H1 (cell line): ENCODE data around the gene GLUL. TPM values are rescaled to one million over a fixed set of nuclear protein-coding genes. Genes with fewer than 3 reads are reported as not detected.

Experiments
- CTCF ChIA-PET: fragments of 300-600 bp; sonication (Branson Sonifier 250); formaldehyde crosslinking; loops from one replicate; lab custom pipeline; 2021; ENCODE audit not compliant: partially characterized antibody; lab: Charles Lee
- POLR2A ChIA-PET: fragments of 300-600 bp; sonication (Branson Sonifier 250); formaldehyde crosslinking; loops from one replicate; lab custom pipeline; 2021; ENCODE audit warnings: inconsistent platforms; ENCODE audit not compliant: partially characterized antibody; lab: Charles Lee
- DNase-seq, 2 experiments: peaks; one replicate each; pipeline versions ENCODE4 v3.0.0 to v3.0.0-alpha.2; 2010 to 2022; ENCODE audit warnings: low spot score in 2 of 2, low read depth in 1 of 2, mixed read lengths in 1 of 2
- FAIRE-seq: peaks from 2 replicates; lab custom pipeline; 2011; peaks lifted over from hg19 to GRCh38; lab: Jason Lieb, UNC
- H2AFZ ChIP-seq: 2 replicates; pipeline ENCODE4 v1.8.1; 2012; ENCODE audit warnings: low read length, inconsistent platforms
- H2AK5ac ChIP-seq: 2 replicates; pipeline ENCODE4 v1.6.1; 2013; ENCODE audit warnings: low read depth, low read length
- H2BK120ac ChIP-seq: replicated peaks from 2 replicates; pipeline ENCODE3; 2013; ENCODE audit warnings: low read depth, low read length, inconsistent platforms
- H2BK12ac ChIP-seq: 2 replicates; pipeline ENCODE4 v1.6.1; 2013; ENCODE audit warnings: low read depth, low read length
- H2BK15ac ChIP-seq: 2 replicates; pipeline ENCODE4 v1.6.1; 2013; ENCODE audit warnings: low read length
- H2BK20ac ChIP-seq: 2 replicates; pipeline ENCODE4 v1.6.1; 2013; ENCODE audit warnings: low read length
- H2BK5ac ChIP-seq: 2 replicates; pipeline ENCODE4 v1.6.1; 2013; ENCODE audit warnings: low read depth, low read length
- H3K14ac ChIP-seq: 2 replicates; pipeline ENCODE4 v1.6.1; 2013; ENCODE audit warnings: inconsistent platforms; ENCODE audit not compliant: insufficient read length
- H3K18ac ChIP-seq: 2 replicates; pipeline ENCODE4 v1.6.1; 2013; ENCODE audit warnings: low read length; ENCODE audit errors: extremely low read depth
- H3K23ac ChIP-seq: 2 replicates; pipeline ENCODE4 v1.6.1; 2013; ENCODE audit warnings: inconsistent platforms; ENCODE audit not compliant: insufficient read length
- H3K23me2 ChIP-seq: 2 replicates; pipeline ENCODE4 v1.6.1; 2013; ENCODE audit warnings: low read depth, low read length
- H3K27ac ChIP-seq: 2 replicates; pipeline ENCODE4 v1.6.1; 2011; ENCODE audit warnings: low read depth, low read length, inconsistent platforms
- H3K27me3 ChIP-seq, 4 experiments: replicated peaks in 1 of 4; 1 replicate in 1 of 4; 2 replicates in 3 of 4; pipeline versions ENCODE4 v1.6.1 to v1.8.1; 2011 to 2013; ENCODE audit warnings: low read length in 3 of 4, mild to moderate bottlenecking in 3 of 4, inconsistent platforms in 2 of 4, mixed read lengths in 2 of 4, moderate library complexity in 1 of 4; ENCODE audit not compliant: control insufficient read depth in 3 of 4, insufficient read depth in 3 of 4; ENCODE audit errors: extremely low read depth in 1 of 4
- H3K36me3 ChIP-seq, 4 experiments: 2 replicates each; pipeline versions ENCODE4 v1.6.1 to v1.8.1; 2011 to 2013; ENCODE audit warnings: mild to moderate bottlenecking in 4 of 4, low read length in 3 of 4, moderate library complexity in 2 of 4, control low read depth in 1 of 4, inconsistent platforms in 1 of 4; ENCODE audit not compliant: insufficient read depth in 4 of 4, control insufficient read depth in 2 of 4
- H3K4ac ChIP-seq: replicated peaks from 2 replicates; pipeline ENCODE3; 2013; ENCODE audit warnings: low read length, low read depth, mixed read lengths, inconsistent platforms; ENCODE audit not compliant: insufficient read length
- H3K4me1 ChIP-seq, 4 experiments: replicated peaks in 1 of 4; 1 replicate in 1 of 4; 2 replicates in 3 of 4; pipeline versions ENCODE4 v1.6.1 to v1.8.1; 2011 to 2013; ENCODE audit warnings: low read length in 3 of 4, inconsistent platforms in 2 of 4, mixed read lengths in 1 of 4; ENCODE audit not compliant: insufficient read depth in 4 of 4, control insufficient read depth in 3 of 4
- H3K4me2 ChIP-seq, 2 experiments: 2 replicates each; pipeline versions ENCODE4 v1.6.1 to v1.8.1; 2011 to 2013; ENCODE audit warnings: low read depth in 2 of 2, low read length in 2 of 2, control low read depth in 1 of 2, inconsistent platforms in 1 of 2, mild to moderate bottlenecking in 1 of 2; ENCODE audit not compliant: insufficient read depth in 1 of 2
- H3K4me3 ChIP-seq, 4 experiments: fragments of 200-600, 300-600 bp in 1 of 4; sonication (generic), shearing (Covaris generic), sonication (Bioruptor Twin) in 1 of 4; 2 replicates each; pipeline versions ENCODE4 v1.5.1 to v1.8.1; 2011 to 2016; ENCODE audit warnings: low read length in 4 of 4, low read depth in 3 of 4, control low read depth in 2 of 4, inconsistent platforms in 2 of 4, mild to moderate bottlenecking in 2 of 4, mixed read lengths in 1 of 4, moderate library complexity in 1 of 4; ENCODE audit not compliant: insufficient read depth in 2 of 4; ENCODE audit errors: extremely low read depth in 1 of 4
- H3K56ac ChIP-seq: replicated peaks from 2 replicates; pipeline ENCODE3; 2013; ENCODE audit warnings: low read depth, mild to moderate bottlenecking, mixed read lengths, low read length, inconsistent platforms; ENCODE audit not compliant: insufficient read length
- H3K79me1 ChIP-seq: 2 replicates; pipeline ENCODE4 v1.6.1; 2013; ENCODE audit warnings: low read depth, low read length, control low read depth
- H3K79me2 ChIP-seq, 2 experiments: 2 replicates each; pipeline versions ENCODE4 v1.6.1 to v1.8.1; 2012 to 2013; ENCODE audit warnings: low read length in 2 of 2, mild to moderate bottlenecking in 2 of 2, inconsistent platforms in 1 of 2; ENCODE audit not compliant: insufficient read depth in 2 of 2, control insufficient read depth in 1 of 2
- H3K9ac ChIP-seq, 4 experiments: replicated peaks in 1 of 4; 1 replicate in 1 of 4; 2 replicates in 3 of 4; pipeline versions ENCODE4 v1.6.1 to v1.8.1; 2011 to 2013; ENCODE audit warnings: low read depth in 3 of 4, low read length in 3 of 4, control low read depth in 2 of 4, mild to moderate bottlenecking in 2 of 4, moderate library complexity in 2 of 4, inconsistent platforms in 1 of 4; ENCODE audit errors: extremely low read depth in 1 of 4
- H3K9me3 ChIP-seq, 2 experiments: 2 replicates each; pipeline versions ENCODE4 v1.6.1 to v1.8.1; 2012 to 2013; ENCODE audit warnings: mild to moderate bottlenecking in 2 of 2, moderate library complexity in 2 of 2, control low read depth in 1 of 2, inconsistent platforms in 1 of 2, low read depth in 1 of 2, low read length in 1 of 2, mixed read lengths in 1 of 2; ENCODE audit not compliant: insufficient read depth in 2 of 2
- H4K20me1 ChIP-seq, 2 experiments: replicated peaks in 1 of 2; 2 replicates each; pipeline versions ENCODE3 to v1.8.1; 2011 to 2013; ENCODE audit warnings: inconsistent platforms in 2 of 2, low read length in 2 of 2, mild to moderate bottlenecking in 1 of 2; ENCODE audit not compliant: insufficient read depth in 2 of 2, control insufficient read depth in 1 of 2
- H4K5ac ChIP-seq: 2 replicates; pipeline ENCODE4 v1.6.1; 2013; ENCODE audit warnings: low read length, low read depth, mixed read lengths, inconsistent platforms; ENCODE audit not compliant: insufficient read length
- H4K8ac ChIP-seq: 2 replicates; pipeline ENCODE4 v1.8.0; 2013; ENCODE audit warnings: mild to moderate bottlenecking, moderate library complexity, low read length, inconsistent platforms; ENCODE audit not compliant: insufficient read depth; ENCODE audit errors: extremely low read depth
- H4K91ac ChIP-seq: replicated peaks from 2 replicates; pipeline ENCODE3; 2013; ENCODE audit warnings: low read length, mixed read lengths, inconsistent platforms; ENCODE audit not compliant: insufficient read length
- NRF1 ChIP-seq: IDR thresholded peaks from 2 replicates; pipeline ENCODE4 v1.6.1; 2011; ENCODE audit warnings: mild to moderate bottlenecking, low read depth, low read length, improper control_type of control experiment
- POLR2A ChIP-seq, 2 experiments: IDR thresholded peaks; 1 replicate in 1 of 2; 2 replicates in 1 of 2; pipeline ENCODE4 v1.6.1; 2011; ENCODE audit warnings: low read depth in 2 of 2, low read length in 2 of 2, mild to moderate bottlenecking in 2 of 2; ENCODE audit errors: control extremely low read depth in 1 of 2
- POLR2AphosphoS5 ChIP-seq: IDR thresholded peaks from 2 replicates; pipeline ENCODE4 v1.6.1; 2011; ENCODE audit warnings: low read depth, low read length
- TAF7 ChIP-seq: optimal IDR thresholded peaks from 2 replicates; pipeline ENCODE3; 2011; ENCODE audit warnings: low read depth, mild to moderate bottlenecking, inconsistent platforms, low read length, moderate library complexity, borderline replicate concordance
- WGBS, 2 experiments: shearing (Covaris generic) in 1 of 2; methylation state at CpG; one replicate each; pipeline versions ENCODE4 v1.1.6 to v1.1.7; 2013 to 2015; ENCODE audit warnings: low lambda C conversion rate in 2 of 2, mixed read lengths in 2 of 2, inconsistent platforms in 1 of 2, low coverage in 1 of 2, missing lambda C conversion rate in 1 of 2; ENCODE audit not compliant: insufficient replicate concordance in 2 of 2, insufficient coverage in 1 of 2, insufficient read length in 1 of 2; ENCODE audit errors: extremely low coverage in 1 of 2, missing lambda C conversion rate in 1 of 2; 5-methylcytosine and 5-hydroxymethylcytosine counted together
- polyA plus RNA-seq, 7 experiments: library from polyadenylated mRNA; depleted of rRNA in 3 of 7; stranded (reverse) in 5 of 7; unstranded in 2 of 7; fragments of >200 nt in 5 of 7; fragments of 200-250 nt in 2 of 7; gene quantifications; 1 replicate in 5 of 7; 2 replicates in 1 of 7; 4 replicates in 1 of 7; pipeline versions ENCODE4 v1.2.1 to v1.2.3, GENCODE V29; 2011 to 2013; ENCODE audit warnings: missing spikeins in 2 of 7, mixed read lengths in 2 of 7
- total RNA-seq: library from RNA; stranded (reverse); fragmentation: NEBNext Ultra II Directional; extraction: Animal tissue kit (Norgen Biotek cat#: 25700); gene quantifications from 2 replicates; pipeline ENCODE4 v1.2.1, GENCODE V29; 2021

Gene GLUL
- total and polyA plus RNA-seq, 2 of the 8 experiments (the other 6 are each of a cell fraction or from before 2014, with no cell fraction given), result 261 to 453 TPM

DNA sequence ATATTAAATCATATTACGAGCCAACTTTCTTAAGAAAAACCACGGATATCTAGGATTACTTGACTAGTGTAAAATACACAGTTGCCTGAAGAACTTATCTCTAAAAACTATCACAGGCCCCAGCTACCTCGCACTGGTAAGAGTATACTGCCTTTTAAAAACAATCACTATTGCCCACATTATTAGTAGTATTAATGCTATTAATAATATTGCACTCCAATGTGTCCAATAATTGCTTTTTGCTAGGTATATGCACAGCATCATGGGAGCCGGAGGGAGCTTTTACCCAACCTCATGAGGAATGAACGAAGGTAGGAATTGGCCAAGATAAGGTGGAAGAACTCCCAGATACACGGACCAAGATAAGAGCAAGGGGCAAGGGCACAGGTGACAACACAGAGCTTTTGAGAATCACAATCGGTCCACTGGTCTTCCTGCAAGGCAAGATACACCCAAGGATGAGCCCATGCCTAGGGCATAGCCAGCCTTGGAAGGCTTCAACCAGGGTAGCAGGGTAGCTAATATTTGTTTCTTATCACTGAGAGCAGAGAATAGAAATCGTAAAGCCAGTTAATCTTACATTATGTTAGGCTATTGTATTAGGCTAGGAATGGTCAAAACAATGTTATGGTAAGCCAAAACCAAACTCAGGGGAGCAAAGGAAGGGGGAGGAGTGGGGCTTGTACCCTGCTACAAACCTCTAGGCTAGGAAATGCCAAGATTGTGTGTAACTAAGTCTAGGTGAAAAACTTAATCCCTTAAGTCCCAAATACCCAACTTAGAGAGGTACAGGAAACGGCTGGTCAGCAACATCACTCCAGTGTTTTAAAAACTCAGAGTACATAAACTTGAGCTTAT, 9.4 kb downstream of the GLUL start:
- H2BK12ac ChIP-seq, result no peak overlapping the region
- H3K18ac ChIP-seq, result no peak overlapping the region
- peaks cover 32 to 59% (median 51%) of the 10 kb centered on the region in 4 experiments for H3K36me3 ChIP-seq
- no peaks in the 10 kb centered on the region for H3K9me3 ChIP-seq
- H2BK15ac ChIP-seq, result no peak overlapping the region
- peaks cover 4% of the 10 kb centered on the region; the same call in 1 of the 2 replicates for H3K79me1 ChIP-seq
- no peak overlapping the region for H3K9ac ChIP-seq
- no peak overlapping the region for H4K5ac ChIP-seq
- H3K27ac ChIP-seq, result no peak overlapping the region
- H2BK20ac ChIP-seq, result no peak overlapping the region
- ChIA-PET POLR2A (interaction anchor here (0.9 to 6.5 kb wide), 11 partner anchors 7 to 239 kb away, joined by 3 to 69 read pairs (median 4); partner anchors contain the start of gene GLUL), CTCF (interaction anchor here (0.7 to 3.7 kb wide), 6 partner anchors 14 to 301 kb away, joined by 3 to 17 read pairs (median 3); no protein-coding TSS in a partner anchor)
- H2AFZ ChIP-seq, result no peak overlapping the region
- FAIRE-seq (no peak), DNase-seq (no peak)
- H4K20me1 ChIP-seq, result peaks cover 17 to 24% of the 10 kb centered on the region in 2 experiments
- no peak overlapping the region for H2AK5ac ChIP-seq
- no peak overlapping the region for H3K4me2 ChIP-seq
- H4K8ac ChIP-seq, result no peak overlapping the region
- no peaks in the 10 kb centered on the region for H3K4me1 ChIP-seq
- H4K91ac ChIP-seq, result no peak overlapping the region
- no peaks in the 10 kb centered on the region for H3K27me3 ChIP-seq
- H3K56ac ChIP-seq, result no peak overlapping the region
- no peak overlapping the region for H2BK5ac ChIP-seq
- TF ChIP-seq NRF1, result no peak
- TF ChIP-seq POLR2A (IDR thresholded peaks at IDR 0.05; ENCODE audit: control extremely low read depth in 1 of 2, low read depth in 2 of 2, low read length in 2 of 2), result peak in 1 of 2 experiments; percentile 72; a peak in 2 of 3 replicates
- peak; percentile 83 for TF ChIP-seq POLR2AphosphoS5
- peak; percentile 9 for TF ChIP-seq TAF7
- H3K4me3 ChIP-seq, result no peak overlapping the region
- no peak overlapping the region for H3K14ac ChIP-seq
- H3K23me2 ChIP-seq, result no peaks in the 10 kb centered on the region
- peaks cover 0 to 15% of the 10 kb centered on the region in 2 experiments; a peak in 2 of 4 replicates for H3K79me2 ChIP-seq
- no peak overlapping the region for H2BK120ac ChIP-seq
- no peak overlapping the region for H3K23ac ChIP-seq
- H3K4ac ChIP-seq, result no peak overlapping the region
- 94% methylated on average over 9 of the region's 9 CpGs; no CpG with 5 or more reads in 1 of the 2 experiments for WGBS, 2 experiments
